Sigmoid colon (tissue), 4 donors: ENCODE results near the gene LAMA3.

Experiments used
- CTCF ChIP-seq, 4 experiments: fragments of 450-650 bp in 3 of 4; fragments of 200-600 bp in 1 of 4; IDR thresholded peaks; one replicate each; pipeline ENCODE4 v1.5.1; 2016 to 2019; ENCODE audit warnings: antibody characterized with exemption in 4 of 4, mild to moderate bottlenecking in 3 of 4, moderate library complexity in 2 of 4
- POLR2A ChIP-seq, 2 donors: fragments of 450-650 bp; IDR thresholded peaks; one replicate each; pipeline ENCODE4 v1.6.1; 2016; ENCODE audit warnings: antibody characterized with exemption in 2 of 2, mild to moderate bottlenecking in 2 of 2, moderate library complexity in 2 of 2
- POLR2AphosphoS5 ChIP-seq, 4 donors: sonication (generic); formaldehyde crosslinking; IDR thresholded peaks; one replicate each; pipeline ENCODE4 v1.6.1; 2017; ENCODE audit warnings: antibody characterized with exemption in 4 of 4

GRCh38 chr18:23971666-23972230 lies 282.5 kb downstream of the LAMA3 start:
- no peak for TF ChIP-seq POLR2A (IDR thresholded peaks at IDR 0.05)
- no peak for TF ChIP-seq CTCF (IDR thresholded peaks at IDR 0.05)
- TF ChIP-seq POLR2AphosphoS5 (IDR thresholded peaks at IDR 0.05): no peak
